ENCODE measurements around the gene CD33.
"Not testable (repeated sequence)": the region's sequence is repeated elsewhere in the genome, so short reads cannot be mapped to it uniquely, and the experiment has no call there.

The CD33 gene

DNA sequence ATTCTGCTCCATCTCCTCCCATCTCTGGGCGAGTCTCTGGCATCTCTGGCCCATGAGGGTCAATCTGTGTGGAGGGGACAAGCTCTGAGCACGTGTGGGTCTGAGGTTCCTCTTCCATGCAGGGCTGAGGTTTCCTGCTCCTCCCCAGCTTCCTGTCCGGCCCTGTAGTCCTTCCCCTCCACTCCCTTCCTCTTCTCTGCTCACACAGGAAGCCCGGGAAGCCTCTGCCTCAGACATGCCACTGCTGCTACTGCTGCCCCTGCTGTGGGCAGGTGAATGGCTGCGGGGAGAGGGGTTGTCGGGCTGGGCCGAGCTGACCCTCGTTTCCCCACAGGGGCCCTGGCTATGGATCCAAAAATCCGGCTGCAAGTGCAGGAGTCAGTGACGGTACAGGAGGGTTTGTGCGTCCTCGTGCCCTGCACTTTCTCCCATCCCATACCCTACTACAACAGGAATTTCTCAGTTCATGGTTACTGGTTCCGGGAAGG is 14.0 kb upstream of the CD33 start:
- DNase-seq = not testable (repeated sequence)

DNA sequence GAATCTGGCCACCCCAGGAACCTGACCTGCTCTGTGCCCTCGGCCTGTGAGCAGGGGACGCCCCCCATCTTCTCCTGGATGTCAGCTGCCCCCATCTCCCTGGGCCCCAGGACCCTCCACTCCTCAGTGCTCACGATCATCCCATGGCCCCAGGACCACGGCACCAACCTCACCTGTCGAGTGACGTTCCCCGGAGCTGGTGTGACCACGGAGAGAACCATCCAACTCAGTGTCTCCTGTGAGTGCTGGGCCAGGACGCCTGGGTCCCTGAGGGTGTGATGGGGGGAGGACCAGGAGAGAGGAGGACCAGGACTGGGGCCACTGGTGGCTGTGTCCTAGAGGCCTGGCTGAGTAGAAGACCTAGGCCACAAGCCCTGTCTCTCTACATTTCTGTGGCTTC is 13.0 kb upstream of the CD33 start:
- no peak for DNase-seq

DNA sequence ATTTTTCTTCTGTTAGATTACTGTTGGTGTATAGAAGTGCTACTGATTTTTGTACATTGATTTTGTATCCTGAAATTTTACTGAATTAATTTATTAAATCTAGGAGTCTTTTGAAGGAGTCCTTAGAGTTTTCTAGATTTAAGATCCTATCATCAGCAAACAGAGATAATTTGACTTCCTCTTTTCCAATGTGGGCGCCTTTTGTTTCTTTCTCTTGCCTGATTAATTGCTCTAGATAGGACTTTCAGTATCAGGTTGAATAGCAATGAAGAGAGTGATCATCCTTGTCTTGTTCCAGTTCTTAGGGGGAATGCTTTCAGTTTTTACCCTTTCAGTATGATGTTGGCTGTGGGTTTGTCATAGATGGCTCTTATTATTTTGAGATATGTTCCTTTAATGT is 5.6 kb upstream of the CD33 start:
- DNase-seq = no peak

DNA sequence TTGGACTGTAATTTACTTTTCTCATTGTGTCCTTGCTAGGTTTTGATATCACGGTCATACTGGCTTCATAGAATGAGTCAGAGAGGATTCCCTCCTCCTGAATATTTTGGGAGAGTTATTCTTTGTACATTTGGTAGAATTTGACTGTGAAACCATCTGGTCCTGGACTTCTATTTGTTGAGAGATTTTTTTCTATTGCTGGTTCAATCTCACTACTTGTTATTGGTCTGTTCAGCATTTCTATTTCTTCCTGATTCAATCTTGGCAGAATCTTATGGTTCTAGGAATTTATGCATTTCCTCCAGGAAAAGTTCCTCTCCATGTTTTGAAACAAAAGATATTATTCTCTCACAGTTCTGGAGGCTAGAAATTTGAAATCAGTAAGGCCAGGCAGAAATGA is 4.9 kb upstream of the CD33 start:
- DNase-seq = no peak

DNA sequence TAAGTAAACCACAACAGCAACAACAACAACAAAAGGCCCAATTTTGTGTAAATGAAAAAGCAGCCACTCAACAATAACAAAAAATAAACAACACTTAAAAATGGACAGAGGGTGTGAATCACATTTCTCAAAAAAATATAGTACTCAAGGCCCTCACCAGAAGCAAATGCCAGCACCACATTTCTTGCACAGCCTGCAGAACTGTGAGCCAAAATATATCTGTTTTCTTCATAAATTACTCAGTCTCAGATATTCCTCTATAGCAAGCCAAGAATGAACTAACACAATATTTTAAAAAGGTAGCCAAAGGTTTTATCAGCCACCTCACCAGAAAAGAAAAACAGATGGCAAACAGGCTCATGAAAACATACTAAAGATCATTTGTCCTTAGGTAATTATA is 3.9 kb upstream of the CD33 start:
- no peak for DNase-seq

DNA sequence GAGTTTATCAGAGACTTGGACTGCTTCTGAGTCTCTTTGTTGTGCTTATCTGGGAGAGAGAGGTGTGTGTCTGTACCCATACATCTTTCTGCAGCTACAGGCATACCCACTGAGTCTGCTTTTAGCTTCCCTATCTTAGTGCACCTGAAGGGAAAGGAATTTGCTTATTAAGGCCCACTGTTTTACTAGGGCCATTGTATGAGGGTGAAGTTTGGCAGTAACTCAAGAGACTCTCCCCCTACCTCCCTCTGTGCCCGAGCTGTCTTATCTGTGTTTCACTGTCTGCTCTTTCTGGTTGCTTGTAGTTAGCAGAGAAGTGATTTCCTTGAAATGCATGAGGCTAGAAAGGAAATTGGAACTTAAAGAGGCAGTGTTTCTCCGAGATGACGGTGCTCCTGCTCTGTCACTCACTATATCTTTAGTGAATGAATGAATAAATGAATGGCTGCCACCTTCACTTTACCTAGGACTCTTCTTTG is 678 bp upstream of the CD33 start:
- no peak for DNase-seq

DNA sequence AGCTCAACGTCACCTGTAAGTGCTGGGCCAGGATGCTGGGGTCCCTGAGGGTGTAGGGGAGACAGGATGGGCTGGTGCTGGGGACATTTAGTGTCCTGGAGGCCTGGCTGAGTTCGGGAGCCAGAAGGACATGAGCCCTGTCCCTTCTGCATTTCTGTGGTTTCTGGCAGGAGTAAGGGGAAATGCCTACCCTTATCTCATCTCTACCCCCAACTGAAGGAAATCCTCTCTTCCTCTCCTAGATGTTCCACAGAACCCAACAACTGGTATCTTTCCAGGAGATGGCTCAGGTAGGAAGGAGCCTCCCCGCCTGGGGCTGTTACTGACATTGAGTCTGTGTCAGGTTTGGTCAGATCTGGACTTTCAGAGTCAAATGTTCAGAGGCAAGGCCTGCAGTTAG is 1.2 kb downstream of the CD33 start:
- DNase-seq = no peak

DNA sequence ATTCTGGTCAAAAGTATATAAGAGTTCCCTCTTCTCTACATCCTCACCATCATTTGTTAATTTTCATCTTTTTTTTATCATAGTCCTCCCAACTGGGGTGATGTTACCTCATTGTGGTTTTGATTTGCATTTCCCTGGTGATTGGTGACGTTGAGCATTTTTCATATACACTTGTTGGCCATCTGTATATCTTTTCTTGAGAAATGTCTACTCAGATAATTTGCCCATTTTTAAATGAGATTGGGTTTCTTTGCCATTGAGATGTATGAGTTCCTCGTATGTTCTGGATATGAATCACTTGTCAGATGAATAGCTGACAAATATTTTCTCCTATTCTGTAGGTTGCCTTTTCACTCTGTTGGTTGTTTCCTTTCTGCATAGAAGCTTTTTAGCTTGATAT is 2.4 kb downstream of the CD33 start:
- no peak for DNase-seq

DNA sequence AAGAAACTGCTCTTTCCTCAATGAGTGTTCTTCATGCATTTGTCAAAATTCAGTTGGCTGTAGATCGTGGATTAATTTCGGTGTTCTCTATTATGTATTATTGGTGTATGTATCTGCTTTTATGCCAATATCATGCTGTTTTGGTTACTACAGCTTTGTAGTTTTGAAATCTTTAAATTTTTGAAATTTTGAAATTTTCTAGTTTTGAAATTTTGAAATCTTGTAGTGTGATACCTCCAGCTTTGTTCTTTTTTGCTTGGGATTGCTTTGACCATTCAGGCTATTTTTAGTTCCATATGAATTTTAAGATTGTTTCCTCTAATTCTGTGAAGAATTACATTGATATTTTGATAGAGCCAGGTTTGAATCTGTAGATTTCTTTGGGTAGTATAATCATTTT is 3.1 kb downstream of the CD33 start:
- no peak for DNase-seq

DNA sequence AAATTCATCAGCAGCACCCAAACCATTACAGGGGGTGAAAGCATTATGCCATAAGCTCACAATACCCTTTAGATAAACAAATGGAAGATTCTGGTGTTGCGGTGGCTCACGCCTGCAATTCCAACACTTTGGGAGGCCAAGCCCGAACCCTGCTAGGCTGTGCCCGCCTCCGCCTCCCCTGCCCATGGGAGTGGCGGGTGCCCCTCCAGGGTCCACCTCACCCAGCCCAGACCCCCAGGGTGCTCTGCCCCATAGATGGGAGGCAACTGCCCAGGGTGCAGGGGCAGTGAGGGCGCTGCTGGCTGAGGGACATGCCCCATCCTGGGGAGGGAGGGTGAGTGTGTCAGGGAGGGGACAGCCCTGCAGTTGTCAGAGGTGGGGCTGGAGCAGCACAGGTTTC is 16.0 kb downstream of the CD33 start:
- no peak for DNase-seq

DNA sequence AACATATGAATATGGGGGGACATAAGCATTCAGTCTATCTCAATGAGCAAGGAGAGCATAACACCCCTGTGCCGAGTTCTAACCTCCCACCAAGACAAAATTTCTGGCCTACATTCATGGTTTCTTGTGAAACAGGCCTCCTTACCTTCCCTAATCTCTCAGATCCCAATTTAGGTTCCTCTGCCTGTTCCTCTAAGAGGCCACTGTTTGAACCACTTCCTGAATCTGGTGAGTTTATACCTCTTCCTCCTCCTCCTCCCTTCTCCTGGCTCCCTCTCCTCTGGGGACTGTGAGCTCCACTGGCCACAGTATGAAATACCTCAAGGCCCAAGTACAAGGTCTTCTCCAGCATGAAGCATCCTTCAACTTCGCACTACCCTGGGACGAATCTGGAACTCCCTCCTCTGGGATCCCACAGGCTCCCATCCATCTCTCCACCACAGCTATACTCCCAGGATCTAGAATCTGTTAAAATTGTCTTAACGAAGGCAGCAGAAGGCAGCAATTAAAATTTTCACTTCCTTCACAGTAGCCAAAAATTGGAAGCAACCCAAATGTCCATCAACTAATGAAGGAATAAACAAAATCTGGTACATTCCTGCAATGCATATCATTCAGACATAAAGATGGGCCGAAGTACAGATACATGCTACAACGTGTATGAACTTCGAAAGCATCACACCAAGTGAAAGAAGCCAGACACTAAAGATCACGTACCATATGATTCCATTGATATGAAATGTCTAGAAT is 18.2 kb downstream of the CD33 start:
- DNase-seq = no peak

DNA sequence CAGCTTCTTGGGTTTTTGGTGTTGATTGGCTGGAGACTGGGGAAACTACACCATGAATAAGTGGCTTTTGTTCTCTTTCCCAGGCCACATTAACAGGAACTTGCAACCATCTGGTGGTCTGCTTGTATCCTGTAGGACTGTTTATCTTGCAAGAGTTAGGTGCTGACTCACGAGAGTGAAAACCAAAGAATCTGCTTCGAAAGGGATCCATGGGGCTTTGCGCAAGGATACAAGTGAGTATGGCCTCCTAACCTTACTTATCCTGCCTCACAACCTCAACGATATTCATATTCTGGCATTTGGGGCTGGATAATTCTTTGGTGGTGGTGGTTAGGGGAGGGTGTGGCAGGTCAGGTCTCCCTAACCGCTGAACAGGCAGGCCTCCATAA is 21.3 kb downstream of the CD33 start:
- no peak for DNase-seq

DNA sequence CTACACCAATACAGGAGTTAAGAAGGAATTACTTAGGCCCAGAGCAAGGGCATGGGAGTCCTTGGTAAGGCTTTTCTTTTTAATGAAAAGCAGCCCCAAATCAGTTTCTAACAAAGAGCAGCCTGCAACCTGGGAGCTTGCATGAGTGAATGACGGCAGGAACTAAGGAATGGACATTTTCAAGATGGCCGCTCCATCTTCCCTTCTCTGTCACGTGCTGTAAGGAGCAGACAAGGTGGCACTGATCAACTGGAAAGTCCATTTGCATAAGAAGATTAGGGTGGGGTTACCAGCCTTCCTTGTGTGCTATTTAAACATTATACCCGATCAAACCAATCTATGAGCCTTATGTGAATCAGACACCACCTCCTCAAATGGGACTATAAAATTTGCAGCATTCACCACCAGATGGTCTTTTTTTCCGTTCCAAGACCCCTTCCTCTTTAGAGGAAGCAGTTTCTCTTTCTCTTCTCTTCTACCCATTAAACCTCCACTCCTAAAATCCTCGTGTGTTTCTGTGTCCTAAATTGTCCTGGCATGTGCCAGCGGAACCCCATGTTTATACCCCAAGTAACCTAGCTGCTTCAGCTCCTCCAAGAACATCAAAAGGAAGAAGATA is 23.2 kb downstream of the CD33 start:
- DNase-seq = no peak

DNA sequence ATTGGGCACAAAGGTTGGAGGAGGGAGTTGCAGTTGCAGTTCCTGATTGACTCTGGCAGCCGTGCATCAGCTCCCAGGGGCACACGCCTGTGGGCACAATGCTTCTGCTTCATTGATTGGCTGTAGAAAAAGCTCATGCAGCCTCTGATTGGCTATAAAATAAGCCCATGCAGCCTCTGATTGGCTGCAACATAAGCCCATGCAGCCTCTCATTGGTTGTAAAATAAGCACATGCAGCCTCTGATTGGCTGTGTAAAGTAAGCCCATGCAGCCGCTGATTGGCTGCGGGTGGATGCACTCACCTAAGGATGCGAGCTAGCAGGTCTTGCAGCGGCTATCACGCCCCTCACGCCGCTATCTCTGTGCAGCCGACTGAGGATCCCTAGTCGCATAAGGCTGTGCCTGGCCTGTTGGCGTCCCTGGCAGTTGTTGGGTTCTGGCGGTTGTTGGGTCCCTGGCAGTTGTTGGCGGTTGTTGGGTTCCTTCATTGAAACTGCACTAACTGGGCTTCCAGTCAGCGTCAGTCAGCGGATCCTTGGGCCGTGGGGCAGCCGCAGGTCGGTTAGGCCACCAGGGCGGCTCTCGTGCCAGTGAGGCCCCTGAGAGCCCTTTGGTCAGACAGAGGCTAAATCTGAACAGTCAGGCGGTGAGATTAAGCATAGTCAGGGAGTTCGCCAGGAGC is 26.0 kb downstream of the CD33 start, which contains the start of gene SIGLECL1:
TSS of gene SIGLECL1 (plus strand) at position 295 of the 682 bp plus-strand sequence. CDS start 12,993 bp downstream, outside the sequence.
- no peak for DNase-seq

DNA sequence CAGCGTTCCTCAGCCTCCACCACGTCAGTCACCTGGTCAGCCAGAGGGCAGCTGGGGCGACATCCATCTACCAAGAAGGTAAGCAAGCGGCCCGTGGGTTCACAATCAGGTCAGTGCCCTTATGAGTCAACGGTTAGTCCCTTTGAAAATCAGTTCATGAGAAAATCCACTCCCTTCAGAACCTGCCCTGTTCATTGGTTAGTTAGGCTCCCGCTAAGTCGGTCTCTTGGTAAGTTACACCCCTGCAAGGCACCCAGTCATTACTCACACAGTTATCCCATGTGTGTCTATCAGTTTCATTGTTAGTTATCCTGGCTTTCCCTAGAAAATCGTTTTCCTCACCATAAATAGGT is 26.6 kb downstream of the CD33 start:
- no peak for DNase-seq

DNA sequence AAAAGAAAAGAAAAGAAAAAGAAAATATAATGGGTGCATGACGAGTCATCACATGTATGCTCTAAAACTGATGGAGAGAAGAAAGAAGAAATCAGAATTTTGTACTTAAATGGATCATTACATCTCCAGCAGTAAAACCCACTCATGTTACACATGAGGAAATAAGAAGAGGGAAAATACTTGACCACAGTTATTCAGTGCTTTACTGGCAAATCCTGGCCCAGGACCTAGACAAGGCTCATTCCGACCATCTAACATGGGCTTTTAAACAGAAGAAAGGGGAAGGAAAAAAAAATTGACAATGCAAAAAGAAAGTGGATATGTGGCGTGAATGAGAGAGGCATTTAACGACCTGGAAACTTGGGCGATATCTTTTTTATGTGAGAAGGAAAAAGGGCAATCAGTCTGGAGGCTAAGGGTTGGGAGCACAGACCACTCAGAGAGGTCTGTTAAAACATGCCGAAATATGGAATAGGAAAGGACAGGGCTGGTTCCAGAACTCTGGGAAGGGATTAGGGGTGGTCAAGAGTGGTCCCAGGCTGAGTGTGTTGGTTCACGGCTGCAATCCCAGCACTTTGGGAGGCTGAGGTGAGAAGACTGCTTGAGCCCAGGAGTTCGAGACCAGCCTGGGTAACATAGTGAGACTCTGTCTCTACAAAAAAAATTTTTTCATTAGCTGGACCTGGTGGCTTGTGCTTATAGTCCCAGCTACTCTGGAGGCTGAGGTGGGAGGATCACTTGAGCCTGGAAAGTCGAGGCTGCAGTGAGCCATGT is 27.6 kb downstream of the CD33 start:
- no peak for DNase-seq

DNA sequence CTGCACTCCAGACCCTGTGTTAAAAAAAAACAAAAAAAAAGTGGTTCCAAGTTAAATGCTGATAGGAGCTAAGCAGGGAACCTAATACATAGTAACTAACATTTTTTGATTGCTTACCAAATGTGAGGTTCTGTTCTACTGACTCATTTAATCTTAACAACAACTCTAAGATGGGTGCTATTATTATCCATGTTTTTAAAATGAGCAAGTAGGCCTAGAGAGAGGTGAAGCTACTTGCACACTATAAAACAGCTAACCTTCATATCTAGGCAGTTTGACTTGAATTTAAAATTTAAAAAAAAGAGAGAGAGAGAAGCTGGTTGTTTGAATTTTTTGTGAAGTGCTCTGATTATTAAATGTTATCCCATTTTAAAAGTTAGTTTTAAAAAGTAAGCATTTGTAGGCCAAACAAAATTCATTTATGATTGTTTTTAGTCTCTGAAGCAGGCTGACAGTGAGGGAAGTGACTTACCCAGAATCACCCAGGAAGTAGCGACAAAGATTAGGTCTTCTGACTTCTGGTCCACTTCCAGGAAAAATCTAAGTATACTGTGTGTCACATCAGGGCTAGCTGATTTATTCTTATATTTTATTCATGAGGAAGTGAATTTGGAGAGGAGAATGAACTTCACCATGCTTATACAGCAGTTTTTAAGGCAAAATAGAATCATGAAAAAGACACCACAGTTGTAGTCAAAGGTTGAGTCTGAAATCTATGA is 28.4 kb downstream of the CD33 start:
- no peak for DNase-seq

DNA sequence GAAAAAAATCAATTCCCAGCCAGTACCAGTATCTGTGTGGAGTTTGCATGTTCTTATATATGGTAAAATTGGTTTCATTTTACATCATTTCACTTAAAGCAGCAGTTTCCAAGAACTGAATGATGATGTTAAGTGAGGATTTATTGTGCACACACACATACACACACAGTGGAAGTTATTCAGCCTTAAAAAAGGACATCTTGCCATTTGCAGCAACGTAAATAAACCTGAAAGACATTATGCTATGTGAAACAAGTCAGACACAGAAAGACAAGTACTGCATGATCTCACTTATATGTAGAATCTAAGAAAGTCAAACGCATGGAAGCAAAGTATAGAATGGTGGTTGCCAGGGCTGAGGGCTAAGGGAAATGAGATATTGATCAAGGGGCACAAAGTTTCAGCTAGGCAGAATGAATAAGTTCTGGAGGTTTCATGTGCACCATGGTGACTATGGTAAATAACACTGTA is 31.3 kb downstream of the CD33 start:
- no peak for DNase-seq

DNA sequence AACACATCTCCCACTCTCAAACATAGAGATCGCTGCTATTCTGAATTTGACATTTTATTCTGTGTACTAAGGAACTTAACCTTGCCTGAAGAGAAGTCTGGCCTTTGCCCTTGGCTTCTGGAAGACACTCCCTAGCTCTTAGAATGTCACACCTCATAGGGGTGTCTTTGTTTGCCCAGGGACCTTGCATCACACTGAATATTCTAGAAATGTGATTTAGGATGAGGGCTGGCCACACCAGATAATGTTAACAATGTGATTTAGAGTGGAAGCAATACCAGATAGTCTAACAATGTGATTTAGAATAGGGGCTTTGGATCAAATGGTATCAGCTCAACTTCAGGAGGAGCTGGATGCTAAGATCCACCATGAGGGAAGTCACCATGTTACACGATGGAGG is 32.6 kb downstream of the CD33 start:
- DNase-seq = no peak

DNA sequence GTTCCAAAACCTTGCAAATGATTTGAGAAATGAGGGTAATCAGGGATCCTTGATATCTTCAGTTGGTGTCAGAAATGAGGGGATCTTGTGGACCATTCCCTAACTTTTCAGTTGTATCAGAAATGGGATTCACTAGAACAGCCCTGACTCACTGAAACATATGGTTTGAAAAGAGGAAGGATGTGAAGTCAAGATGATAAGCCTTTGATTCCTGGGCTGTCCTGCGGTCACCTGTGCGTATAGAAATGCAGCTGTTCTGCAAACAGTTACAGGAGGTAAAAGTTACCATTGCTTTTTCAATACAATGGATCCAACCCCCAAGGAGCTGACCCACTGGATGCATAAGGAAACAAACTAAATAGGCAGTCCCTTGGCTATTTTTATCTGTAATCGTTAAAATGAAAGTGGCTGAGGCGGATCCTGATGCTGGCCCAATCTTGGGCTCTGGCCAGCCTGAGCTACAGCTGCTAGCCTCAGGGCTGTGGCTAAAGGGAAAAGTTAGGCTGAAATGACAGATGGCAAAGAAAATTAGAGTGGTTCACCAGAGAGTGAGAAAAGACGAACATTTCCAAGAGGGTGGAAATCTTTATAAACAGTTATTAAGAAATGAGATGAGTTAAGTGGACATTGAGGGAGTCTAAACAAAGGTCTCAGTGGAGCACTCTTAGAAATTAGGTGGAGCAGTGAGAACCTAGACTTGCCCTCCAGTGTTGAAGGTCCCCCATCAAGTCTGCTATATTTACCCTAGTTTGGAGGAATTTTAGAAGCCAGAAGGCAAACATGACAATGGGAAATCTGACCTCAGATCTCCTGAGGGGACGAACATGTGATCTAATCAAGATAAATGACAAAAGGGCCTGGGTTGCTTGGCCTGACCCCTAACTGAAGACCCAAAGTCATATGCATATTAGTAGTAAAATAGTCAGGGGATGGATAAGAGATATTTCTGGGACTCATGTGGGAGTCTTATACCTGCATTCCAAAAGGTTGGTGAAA is 33.6 kb downstream of the CD33 start:
- no peak for DNase-seq
